Epithelial cell of proximal tubule (primary cell): ENCODE results near the gene ACSF2. TPM values are rescaled to one million over a fixed set of nuclear protein-coding genes. Genes with fewer than 3 reads are reported as not detected.

ENCODE experiments used
- DNase-seq: peaks from one replicate; pipeline ENCODE4 v3.0.0-alpha.2; 2011; ENCODE audit warnings: low read depth
- H3K4me3 ChIP-seq: 2 replicates; pipeline ENCODE4 v1.5.1; 2011; ENCODE audit warnings: low read depth, mild to moderate bottlenecking, low read length
- total RNA-seq: library from RNA; depleted of rRNA; stranded (reverse); fragments of >200 nt; gene quantifications from 2 replicates; pipeline ENCODE4 v1.2.3, GENCODE V29; 2015
- TF ChIP-seq, protein P1 (sequence below): conservative IDR thresholded peaks from 2 replicates; pipeline ENCODE4 v1.5.1; 2012; ENCODE audit warnings: low read depth, mild to moderate bottlenecking, low read length

ACSF2 gene
- total RNA-seq, 1 donor from 2014 or later = 32.6 TPM

DNA sequence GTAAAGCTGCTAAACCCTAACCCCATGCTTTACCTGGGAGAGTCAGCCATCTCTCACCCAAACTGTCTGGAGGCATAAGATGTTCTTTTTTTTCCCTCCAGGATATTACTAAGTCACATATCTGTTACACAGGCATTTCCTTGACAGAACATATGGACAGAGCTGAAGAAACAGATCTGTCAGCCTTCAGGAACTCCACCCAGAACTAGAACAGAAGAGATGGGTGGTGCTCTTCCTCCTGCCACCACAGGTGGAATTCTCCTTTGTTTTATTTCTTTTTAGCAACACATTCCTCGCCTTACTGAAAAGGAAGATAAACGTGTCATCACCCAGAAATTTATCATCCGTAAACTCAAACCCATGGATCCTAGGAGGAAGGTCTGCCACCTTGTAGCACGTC, 91.0 kb downstream of the ACSF2 start:
- DNase-seq = no peak
- TF ChIP-seq, protein P1, sequence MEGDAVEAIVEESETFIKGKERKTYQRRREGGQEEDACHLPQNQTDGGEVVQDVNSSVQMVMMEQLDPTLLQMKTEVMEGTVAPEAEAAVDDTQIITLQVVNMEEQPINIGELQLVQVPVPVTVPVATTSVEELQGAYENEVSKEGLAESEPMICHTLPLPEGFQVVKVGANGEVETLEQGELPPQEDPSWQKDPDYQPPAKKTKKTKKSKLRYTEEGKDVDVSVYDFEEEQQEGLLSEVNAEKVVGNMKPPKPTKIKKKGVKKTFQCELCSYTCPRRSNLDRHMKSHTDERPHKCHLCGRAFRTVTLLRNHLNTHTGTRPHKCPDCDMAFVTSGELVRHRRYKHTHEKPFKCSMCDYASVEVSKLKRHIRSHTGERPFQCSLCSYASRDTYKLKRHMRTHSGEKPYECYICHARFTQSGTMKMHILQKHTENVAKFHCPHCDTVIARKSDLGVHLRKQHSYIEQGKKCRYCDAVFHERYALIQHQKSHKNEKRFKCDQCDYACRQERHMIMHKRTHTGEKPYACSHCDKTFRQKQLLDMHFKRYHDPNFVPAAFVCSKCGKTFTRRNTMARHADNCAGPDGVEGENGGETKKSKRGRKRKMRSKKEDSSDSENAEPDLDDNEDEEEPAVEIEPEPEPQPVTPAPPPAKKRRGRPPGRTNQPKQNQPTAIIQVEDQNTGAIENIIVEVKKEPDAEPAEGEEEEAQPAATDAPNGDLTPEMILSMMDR = no peak
- no peak overlapping the region for H3K4me3 ChIP-seq

DNA sequence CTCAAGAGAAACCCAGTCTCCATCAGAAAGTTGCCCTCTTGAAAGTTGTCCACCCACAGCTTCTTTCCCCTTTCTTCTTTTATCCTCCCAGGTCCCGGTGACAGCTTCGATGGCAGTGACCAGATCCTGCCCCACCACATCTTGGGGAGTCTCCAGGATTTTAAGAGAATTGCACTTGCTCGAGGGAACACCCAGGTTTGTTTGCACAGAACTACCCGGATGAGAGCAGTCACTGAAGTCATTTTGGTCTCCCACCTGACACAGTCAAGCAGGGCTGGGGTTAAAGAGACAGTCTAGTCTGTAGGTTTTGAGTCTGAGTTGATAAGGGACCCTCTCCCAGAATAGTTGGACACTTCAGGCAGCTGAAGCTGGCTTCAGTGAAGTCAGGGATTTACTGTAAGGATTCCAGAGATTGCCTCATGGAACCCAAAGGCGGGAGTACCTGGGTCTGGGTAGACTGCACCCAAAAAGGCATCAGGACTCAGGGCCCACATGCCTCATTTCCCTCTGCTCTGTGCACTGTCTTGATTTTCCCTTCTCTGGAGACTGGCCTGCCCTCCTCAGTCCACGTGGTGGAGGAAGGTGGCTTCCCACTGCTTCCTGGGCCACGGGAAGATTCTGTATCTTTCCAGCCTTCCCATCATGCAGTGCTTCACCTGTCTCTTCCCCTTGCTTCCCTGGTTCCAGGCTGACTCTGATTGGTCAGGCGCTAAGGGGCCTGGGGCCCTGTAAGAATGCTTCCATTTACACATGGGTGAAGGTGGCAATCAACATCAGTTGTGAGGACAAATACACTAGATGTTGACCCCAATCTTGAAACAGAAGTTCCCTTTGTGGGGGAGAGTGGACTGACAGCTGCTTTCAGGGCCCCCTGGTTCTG, 91.7 kb downstream of the ACSF2 start:
- TF ChIP-seq, protein P1 = no peak
- no peak overlapping the region for H3K4me3 ChIP-seq
- DNase-seq = no peak

DNA sequence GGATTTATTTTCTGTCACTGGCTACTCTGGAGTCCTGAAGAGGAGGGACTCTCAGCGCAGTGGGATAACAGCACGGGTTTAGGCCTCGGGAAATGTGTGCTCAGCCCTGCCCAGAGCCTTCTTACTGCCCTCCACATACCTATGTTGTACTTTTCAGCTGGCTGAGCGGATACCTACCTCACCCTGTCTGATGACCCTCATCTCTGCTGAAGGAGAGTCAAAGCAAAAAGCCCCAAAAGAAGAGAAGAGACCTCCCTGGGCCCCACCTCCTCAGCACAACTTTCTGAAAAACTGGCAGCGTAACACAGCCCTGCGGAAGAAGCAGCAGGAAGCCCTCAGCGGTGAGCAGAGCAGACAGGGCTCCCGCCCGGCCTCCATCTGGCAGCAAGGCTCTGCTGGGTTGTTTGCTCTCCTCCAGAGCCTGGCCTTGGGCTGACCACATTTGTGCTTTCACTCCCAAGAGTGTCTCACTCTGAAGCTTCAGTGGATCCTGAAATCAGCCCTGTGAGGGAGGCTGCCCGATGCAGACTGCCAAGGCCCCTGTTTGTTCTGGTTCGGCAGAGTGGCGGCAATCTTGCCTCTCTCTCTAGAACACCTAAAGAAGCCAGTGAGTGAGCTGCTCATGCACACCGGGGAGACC, 92.5 kb downstream of the ACSF2 start:
- H3K4me3 ChIP-seq = no peak overlapping the region
- no peak for DNase-seq
- TF ChIP-seq, protein P1 = no peak

DNA sequence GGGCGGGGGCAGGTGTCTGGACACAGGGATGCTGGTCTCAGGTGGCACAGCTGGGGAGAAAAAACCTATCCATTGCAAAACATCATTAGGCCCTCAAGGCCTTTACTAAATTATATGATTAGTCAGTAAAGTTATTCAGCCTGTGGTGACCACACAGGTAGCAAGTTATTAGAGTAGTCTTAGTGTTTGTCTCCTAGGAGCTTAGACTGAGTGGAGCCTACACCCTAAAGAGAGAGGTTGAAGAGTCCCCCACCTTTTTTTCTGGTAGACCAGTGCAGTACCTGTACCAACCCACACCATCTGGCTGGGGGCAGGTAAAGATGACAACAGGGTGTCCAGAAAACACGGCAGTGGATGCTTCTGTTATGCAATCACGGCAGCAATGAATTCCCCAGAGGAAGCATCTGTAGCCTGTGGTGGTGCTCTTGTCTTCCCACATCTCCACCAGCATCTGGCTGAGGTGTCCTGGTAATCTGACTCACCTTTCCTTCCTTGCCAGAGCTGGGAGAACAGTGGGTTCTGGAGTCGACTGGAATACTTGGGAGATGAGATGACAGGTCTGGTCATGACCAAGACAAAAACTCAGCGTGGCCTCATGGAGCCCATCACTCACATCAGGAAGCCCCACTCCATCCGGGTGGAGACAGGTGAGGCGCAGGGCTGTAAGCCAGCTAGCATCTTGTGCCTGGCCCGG, 93.3 kb downstream of the ACSF2 start:
- no peak overlapping the region for H3K4me3 ChIP-seq
- DNase-seq = no peak
- TF ChIP-seq, protein P1 = no peak

DNA sequence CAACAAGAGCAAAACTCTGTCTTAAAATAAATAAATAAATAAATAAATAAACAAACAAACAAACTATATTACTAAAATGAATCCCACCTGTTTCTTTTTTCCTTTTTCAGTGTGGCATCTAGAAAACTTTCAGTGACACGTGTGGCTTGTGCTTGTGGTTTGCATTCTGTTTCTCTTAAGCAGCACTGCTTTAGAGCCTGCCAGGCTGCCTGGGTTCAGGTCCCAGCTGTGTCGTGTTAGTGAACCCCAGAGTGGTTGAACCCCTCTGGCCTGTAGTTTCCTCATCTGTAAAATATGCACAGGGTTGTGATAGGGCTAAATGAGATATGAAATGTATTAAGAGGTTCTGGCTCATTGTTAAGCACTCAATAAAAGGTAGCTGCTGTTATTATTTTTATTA, 94.5 kb downstream of the ACSF2 start:
- TF ChIP-seq, protein P1 = no peak
- no peak overlapping the region for H3K4me3 ChIP-seq
- DNase-seq = no peak

DNA sequence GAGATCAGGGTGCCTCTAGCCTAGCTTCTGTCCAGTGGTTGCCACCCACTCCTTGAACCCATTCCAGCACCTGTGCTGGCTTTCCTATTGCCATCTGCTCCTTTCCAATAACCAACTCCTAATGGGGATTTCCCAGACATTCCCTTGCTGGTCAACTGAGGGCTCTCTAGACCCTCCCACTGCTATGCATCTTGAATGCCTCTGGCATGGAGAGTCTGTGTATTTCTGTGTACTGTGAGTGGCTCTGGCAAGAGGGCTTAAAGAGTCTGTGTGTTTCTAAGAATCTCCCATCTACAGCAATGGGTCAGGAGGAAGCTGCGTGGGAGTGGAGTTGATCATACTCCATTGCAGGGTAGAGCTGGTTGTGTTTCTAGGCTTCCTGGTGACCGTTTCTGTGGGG, 95.5 kb downstream of the ACSF2 start:
- no peak overlapping the region for H3K4me3 ChIP-seq
- TF ChIP-seq, protein P1 = no peak
- DNase-seq = no peak
